Cortex of kidney (tissue), 1 donor: Measurements from ENCODE around the gene TNFRSF19.

Experiments used
- DNase-seq: peaks from one replicate; lab custom pipeline; 2025; lab: John Stamatoyannopoulos, UW

The TNFRSF19 gene

DNA sequence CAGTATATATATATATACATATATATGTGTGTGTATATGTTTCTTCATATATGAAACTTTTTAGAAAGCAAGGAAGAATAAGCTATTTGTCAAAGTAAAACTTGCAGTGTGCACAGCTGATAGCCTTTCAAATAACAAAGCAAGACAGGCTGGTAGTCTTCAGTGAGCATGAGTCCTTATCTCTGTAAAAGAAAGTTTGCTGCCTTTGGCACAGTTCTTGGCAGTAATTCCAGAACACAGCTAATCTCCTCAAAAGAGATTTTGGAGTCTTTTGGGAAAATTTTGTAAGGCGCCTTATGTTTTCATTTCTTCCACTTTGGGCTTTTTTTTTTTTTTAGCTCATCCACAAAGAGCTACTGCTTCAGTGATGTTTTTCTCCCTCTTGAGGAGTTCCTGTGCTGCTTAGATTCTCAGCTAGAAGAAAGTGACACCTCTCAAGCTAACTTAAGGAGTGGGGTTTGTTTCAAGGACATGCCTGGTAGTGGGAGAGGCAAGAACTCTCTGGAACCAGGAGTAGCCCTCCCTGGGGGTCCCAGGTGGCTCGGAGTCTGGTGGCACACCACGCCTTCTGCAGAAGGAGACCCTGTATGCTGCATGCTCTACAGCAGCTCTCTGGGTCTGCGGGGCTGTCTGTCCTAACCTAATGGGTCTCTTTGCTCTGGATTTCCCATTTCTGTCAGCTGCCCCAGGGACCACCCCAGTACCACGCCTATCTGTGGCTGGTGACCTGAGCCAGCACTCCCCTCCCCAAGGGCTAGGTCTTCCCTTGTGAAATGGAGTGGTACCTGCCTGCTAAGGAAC is 58.8 kb downstream of the TNFRSF19 start:
- no peak for DNase-seq

- no peak for DNase-seq
These were observed 59.5 kb downstream of the TNFRSF19 start for GRCh38 chr13:23629566-23630272.

- DNase-seq = no peak
These were observed 60.3 kb downstream of the TNFRSF19 start for GRCh38 chr13:23630349-23631093.

DNA sequence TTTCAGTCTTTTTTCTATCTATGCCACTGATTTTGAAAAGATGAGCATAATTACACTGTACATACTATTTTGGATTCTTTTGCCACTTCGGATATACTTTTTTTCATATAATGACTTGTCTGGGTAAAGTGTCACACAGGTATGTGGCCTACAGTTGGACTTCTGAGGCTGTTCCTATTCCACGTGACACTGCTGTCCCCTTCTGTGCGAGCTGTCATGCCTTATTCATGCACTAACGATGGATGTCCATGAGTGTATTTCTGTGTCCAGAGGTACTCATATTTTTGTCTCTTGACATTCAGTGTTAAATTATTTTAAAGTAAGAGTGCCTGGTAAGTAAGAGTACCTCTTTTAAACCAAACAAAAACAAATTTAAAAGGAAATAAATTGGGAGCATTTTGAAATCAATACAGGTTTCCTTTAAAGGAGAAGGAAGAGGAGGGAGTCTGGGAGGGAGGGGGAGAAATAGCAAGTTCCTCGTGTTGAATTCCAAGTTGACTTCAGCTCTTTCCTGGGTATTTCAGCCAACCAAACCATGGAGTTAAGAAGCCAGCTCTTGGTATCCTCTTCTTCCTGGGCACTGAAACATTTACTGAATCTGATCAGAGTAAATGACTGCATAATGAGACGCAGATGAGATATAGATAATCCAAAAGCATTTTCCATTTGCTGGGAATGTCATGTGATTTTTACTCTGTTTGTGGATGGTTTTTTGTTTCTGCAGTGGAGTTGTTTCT is 61.3 kb downstream of the TNFRSF19 start:
- no peak for DNase-seq

GRCh38 chr13:23632048-23632582 is 61.9 kb downstream of the TNFRSF19 start:
- DNase-seq = no peak

- no peak for DNase-seq
These were observed 62.5 kb downstream of the TNFRSF19 start for GRCh38 chr13:23632741-23633140.

GRCh38 chr13:23634897-23635296 is 64.7 kb downstream of the TNFRSF19 start:
- no peak for DNase-seq

GRCh38 chr13:23636360-23636759 is 66.1 kb downstream of the TNFRSF19 start:
- no peak for DNase-seq

- DNase-seq = no peak
These were observed 67.6 kb downstream of the TNFRSF19 start for GRCh38 chr13:23637829-23638228.

- no peak for DNase-seq
These were observed 69.5 kb downstream of the TNFRSF19 start for GRCh38 chr13:23639674-23640073.

DNA sequence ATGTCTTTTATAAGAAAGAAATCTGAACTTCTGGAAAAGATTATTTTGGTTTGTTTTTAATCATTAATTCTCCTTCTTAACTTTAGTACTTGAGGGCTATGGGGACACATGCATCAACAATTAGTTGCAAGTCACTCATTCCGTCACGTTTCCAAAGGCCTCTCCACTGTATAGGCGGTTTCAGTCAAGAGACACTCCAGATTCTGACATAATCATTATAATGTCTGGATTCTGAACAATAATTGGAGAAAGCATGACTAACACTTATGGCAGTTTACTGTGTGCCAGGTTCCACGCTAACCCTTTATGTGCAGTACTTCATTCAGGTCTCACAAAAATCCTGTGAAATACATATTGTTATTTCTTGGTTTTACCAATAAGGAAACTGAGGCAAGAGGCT is 71.9 kb downstream of the TNFRSF19 start:
- no peak for DNase-seq

DNA sequence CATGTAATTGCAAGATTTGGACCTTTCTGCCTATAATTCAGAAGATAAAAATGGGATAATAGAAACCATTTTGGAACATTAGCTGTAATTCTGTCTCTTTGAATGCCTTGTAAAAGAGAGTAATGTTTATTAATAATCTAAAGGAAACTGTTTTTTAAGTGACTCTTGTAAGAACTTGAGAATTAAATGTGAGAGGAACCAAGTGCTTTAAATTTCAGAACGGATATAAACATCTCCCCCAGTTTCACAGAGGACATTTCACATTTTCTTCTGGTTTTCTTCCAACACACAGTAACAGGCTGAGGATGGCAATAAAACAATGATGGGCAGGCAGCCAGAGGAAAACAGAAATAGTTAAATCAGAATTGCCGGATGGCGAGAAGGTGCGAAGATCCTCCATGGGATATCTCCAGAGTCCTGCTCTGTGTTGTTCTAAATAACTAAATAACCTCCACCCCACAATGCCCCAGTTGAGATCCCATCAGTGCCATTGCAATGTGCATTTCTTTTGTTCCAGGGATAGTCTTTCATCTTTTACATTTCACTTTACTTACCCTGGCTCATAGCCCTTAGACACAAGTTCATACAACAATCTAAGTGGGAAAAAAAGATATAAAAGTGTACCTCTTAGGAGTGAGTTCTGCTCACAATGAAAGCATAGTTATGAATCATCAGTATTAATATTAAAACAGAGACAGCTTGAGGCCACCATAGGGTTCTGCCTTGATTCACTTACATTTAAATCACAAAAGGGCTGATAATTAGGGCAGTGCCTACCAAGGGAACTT is 73.3 kb downstream of the TNFRSF19 start:
- DNase-seq = no peak

DNA sequence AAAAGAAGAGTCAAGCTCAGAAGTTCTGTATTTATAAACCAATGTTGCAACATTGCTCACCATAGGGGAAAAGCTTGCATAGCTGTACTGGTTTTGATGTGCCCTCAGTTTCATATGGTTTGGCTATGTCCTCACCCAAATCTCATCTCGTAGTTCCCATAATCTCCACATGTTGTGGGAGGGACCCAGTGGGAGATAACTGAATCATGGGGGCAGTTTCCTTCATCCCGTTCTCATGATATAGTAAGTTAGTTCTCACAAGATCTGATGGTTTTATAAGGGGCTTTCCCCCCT is 73.9 kb downstream of the TNFRSF19 start:
- no peak for DNase-seq

GRCh38 chr13:23644527-23645138 is 74.4 kb downstream of the TNFRSF19 start:
- DNase-seq = no peak

DNA sequence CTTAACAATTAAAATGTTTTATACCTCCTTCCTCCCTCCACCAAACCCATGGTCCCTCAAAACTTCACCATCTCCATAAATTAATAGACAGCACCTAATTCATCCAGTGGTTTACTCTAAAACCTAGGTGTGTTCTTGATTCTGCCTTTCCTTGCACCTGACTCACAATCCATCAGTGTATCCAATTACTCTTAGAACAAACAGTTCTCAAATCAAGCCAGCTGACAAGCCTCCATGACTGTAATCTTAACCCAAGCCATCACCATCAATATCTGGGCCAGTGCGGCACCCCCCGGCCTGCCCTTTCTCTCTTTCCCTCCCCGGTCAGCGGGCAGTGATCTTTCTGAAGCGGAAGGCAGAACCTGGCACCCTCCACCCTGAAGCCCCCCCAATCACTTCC is 75.6 kb downstream of the TNFRSF19 start:
- no peak for DNase-seq

DNA sequence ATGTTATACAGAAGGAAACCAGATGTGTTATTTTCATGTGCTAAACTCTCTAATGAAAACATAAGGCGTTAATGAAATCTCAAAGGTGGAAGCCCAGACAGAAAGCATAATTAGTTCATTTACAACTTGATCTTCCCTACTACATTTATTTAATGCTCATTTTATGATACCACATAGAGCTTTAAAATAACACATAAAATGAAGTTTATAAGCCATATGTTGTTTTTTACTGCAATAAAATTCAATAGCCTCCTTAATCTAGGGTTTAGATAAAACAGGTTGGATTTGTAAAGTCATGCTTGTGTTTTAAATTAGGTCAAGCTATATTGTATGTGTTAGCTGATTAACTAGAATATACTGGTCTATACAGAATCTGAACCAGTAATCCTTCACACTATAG is 81.2 kb downstream of the TNFRSF19 start:
- no peak for DNase-seq

DNA sequence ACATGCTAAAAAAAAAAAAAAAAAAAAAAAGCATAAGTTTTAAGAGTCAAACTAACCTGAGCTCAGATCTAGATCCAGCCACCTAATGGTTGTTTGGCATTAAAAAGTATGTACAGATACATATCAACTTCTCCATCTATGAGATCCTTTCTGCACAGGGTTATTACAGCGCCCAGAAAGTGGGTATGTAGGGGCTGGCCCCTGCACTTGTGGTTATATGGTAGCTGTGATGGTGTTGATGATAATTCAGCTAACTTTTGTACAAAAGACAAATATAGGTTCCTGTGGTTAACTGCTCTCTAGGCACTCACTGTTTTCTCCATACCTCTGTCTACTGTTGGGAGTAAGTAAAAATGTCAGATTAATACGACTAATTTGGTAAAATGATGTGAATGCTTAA is 81.7 kb downstream of the TNFRSF19 start:
- DNase-seq = no peak

DNA sequence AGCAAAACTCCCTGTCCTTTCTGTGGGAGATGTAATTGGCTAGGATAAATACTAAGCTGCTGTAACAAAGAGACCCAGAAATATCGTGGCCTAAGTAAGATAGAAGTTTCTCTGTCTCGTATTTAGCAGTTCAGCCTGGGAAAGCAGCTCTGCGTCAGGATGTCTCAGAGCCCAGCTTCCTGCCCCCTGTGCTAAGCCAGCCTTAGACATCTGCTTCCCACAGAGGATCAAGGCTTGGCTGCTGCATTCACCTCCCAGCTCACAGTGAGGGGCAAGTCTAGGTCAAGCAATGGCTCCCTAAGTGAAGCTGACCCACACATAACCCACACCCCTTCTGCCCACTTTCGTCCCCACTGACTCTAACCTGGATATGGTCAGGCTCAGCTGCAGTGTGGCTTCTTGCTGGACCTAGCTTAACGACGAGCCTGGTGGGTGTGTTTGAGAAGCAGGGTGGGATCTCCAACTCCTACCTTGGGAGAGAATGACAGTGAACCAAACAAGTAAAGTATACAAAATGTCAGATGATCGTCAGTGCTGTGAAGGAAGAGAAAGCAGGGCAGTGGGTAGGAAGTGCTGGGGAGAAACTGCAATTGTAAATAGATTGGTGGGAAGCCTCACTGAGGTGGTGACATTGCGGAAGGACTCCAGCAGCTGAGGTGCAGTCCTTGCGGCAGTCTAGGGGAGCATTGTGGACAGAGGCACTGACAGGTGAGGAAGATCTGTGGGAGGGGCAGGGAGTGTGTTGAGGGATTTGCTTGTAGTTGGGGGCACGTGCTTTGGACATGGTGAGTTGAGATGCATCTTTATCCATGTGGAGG is 82.9 kb downstream of the TNFRSF19 start:
- no peak for DNase-seq

GRCh38 chr13:23654111-23655110 is 84.2 kb downstream of the TNFRSF19 start:
- no peak for DNase-seq
